SK-N-SH (cell line): ENCODE measurements around the gene NLRP9. TPM values are rescaled to one million over a fixed set of nuclear protein-coding genes. Genes with fewer than 3 reads are reported as not detected.

Source experiments
- CTCF ChIA-PET: fragments of 300-600, 350-600 bp; formaldehyde crosslinking; extraction: SDS; loops from one replicate; lab custom pipeline; 2021; lab: Yijun Ruan, JAX
- POLR2A ChIA-PET: fragments of 350-600 bp; sonication (Branson Sonifier 250); formaldehyde crosslinking; extraction: SDS; loops from one replicate; lab custom pipeline; 2020; ENCODE audit warnings: antibody characterized with exemption, inconsistent platforms; lab: Yijun Ruan, JAX
- DNase-seq: peaks from one replicate; pipeline ENCODE4 v3.0.0; 2012
- H2AFZ ChIP-seq: fragments of 200-600 bp; sonication (generic); 2 replicates; pipeline ENCODE4 v1.8.1; 2016; ENCODE audit warnings: antibody characterized with exemption, mild to moderate bottlenecking, low read depth
- H3F3A ChIP-seq: fragments of 200-600 bp; sonication (generic); replicated peaks from 2 replicates; pipeline ENCODE3; 2016; ENCODE audit warnings: antibody characterized with exemption, mild to moderate bottlenecking; ENCODE audit not compliant: insufficient read depth
- H3K27ac ChIP-seq, 2 experiments: fragments of 200-500 bp in 1 of 2; fragments of 200-600 bp in 1 of 2; sonication (Bioruptor generic) in 1 of 2; sonication (generic), shearing (Covaris generic) in 1 of 2; 2 replicates each; pipeline versions ENCODE4 v1.5.1 to v1.6.1; 2014 to 2016; ENCODE audit warnings: low read depth in 2 of 2, inconsistent platforms in 1 of 2, low read length in 1 of 2, mild to moderate bottlenecking in 1 of 2, mixed read lengths in 1 of 2
- H3K27me3 ChIP-seq: fragments of 200-600 bp; sonication (generic), shearing (Covaris generic); 2 replicates; pipeline ENCODE4 v1.6.1; 2016; ENCODE audit warnings: mixed run types; ENCODE audit not compliant: insufficient read depth
- H3K36me3 ChIP-seq, 2 experiments: fragments of 200-500 bp in 1 of 2; fragments of 200-600 bp in 1 of 2; sonication (Bioruptor generic) in 1 of 2; sonication (generic) in 1 of 2; replicated peaks in 1 of 2; 2 replicates each; pipeline versions ENCODE3 to v1.5.1; 2014 to 2016; ENCODE audit warnings: low read length in 1 of 2, mild to moderate bottlenecking in 1 of 2; ENCODE audit not compliant: insufficient read depth in 2 of 2, control insufficient read depth in 1 of 2
- H3K4me1 ChIP-seq, 2 experiments: fragments of 200-500 bp in 1 of 2; fragments of 200-600 bp in 1 of 2; sonication (Bioruptor generic) in 1 of 2; sonication (generic), shearing (Covaris generic) in 1 of 2; 2 replicates each; pipeline versions ENCODE4 v1.5.1 to v1.6.1; 2014 to 2016; ENCODE audit warnings: low read depth in 1 of 2, low read length in 1 of 2, mixed run types in 1 of 2; ENCODE audit not compliant: insufficient read depth in 2 of 2, control insufficient read depth in 1 of 2
- H3K4me2 ChIP-seq: fragments of 200-600 bp; sonication (generic), shearing (Covaris generic); 2 replicates; pipeline ENCODE4 v1.6.1; 2017; ENCODE audit warnings: mixed run types
- H3K4me3 ChIP-seq, 2 experiments: fragments of 200-500 bp in 1 of 2; fragments of 200-600 bp in 1 of 2; sonication (Bioruptor generic) in 1 of 2; sonication (generic), shearing (Covaris generic) in 1 of 2; 2 replicates each; pipeline versions ENCODE4 v1.5.1 to v1.8.1; 2014 to 2016; ENCODE audit warnings: low read depth in 2 of 2, inconsistent platforms in 1 of 2, low read length in 1 of 2, mild to moderate bottlenecking in 1 of 2, mixed read lengths in 1 of 2, moderate library complexity in 1 of 2
- H3K79me2 ChIP-seq: fragments of 200-600 bp; sonication (generic); 2 replicates; pipeline ENCODE4 v1.8.1; 2017; ENCODE audit warnings: mild to moderate bottlenecking; ENCODE audit not compliant: insufficient read depth
- H3K9ac ChIP-seq: fragments of 200-600 bp; sonication (generic); 2 replicates; pipeline ENCODE4 v1.6.1; 2017; ENCODE audit warnings: mixed run types
- H3K9me2 ChIP-seq: fragments of 200-600 bp; sonication (generic); 2 replicates; pipeline ENCODE4 v1.6.1; 2017; ENCODE audit warnings: mixed run types
- H3K9me3 ChIP-seq: fragments of 200-600 bp; sonication (generic); 2 replicates; pipeline ENCODE4 v1.6.1; 2017; ENCODE audit warnings: mixed run types, mild to moderate bottlenecking, moderate library complexity
- H4K20me1 ChIP-seq: fragments of 200-600 bp; sonication (generic); 2 replicates; pipeline ENCODE4 v1.6.1; 2017; ENCODE audit warnings: mild to moderate bottlenecking, mixed run types; ENCODE audit not compliant: insufficient read depth
- ELF1 ChIP-seq: IDR thresholded peaks from 2 replicates; pipeline ENCODE4 v1.4.0; 2012
- EP300 ChIP-seq, 2 experiments: IDR thresholded peaks; 2 replicates each; pipeline versions ENCODE4 v1.4.0 to v1.6.1; 2012; ENCODE audit warnings: borderline replicate concordance in 1 of 2, low read depth in 1 of 2, low read length in 1 of 2
- EZH2phosphoT487 ChIP-seq: fragments of 200-600 bp; sonication (generic); IDR thresholded peaks from 2 replicates; pipeline ENCODE4 v1.6.1; 2017; ENCODE audit warnings: low read depth, mixed run types, mild to moderate bottlenecking, antibody characterized with exemption, moderate library complexity, borderline replicate concordance
- FOXM1 ChIP-seq: IDR thresholded peaks from 2 replicates; pipeline ENCODE4 v1.4.0; 2012; ENCODE audit warnings: low read depth, mild to moderate bottlenecking
- JUND ChIP-seq: IDR thresholded peaks from 2 replicates; pipeline ENCODE4 v1.4.0; 2012
- MEF2A ChIP-seq: IDR thresholded peaks from 2 replicates; pipeline ENCODE4 v1.4.0; 2012; ENCODE audit warnings: low read depth, borderline replicate concordance
- MXI1 ChIP-seq: IDR thresholded peaks from 2 replicates; pipeline ENCODE4 v1.6.1; 2012; ENCODE audit warnings: mild to moderate bottlenecking, low read depth, low read length, improper control_type of control experiment
- NRF1 ChIP-seq: IDR thresholded peaks from 2 replicates; pipeline ENCODE4 v1.6.1; 2012; ENCODE audit warnings: low read depth, mild to moderate bottlenecking, low read length
- POLR2AphosphoS5 ChIP-seq: IDR thresholded peaks from 2 replicates; pipeline ENCODE4 v1.6.1; 2012; ENCODE audit warnings: low read depth, low read length
- RAD21 ChIP-seq: IDR thresholded peaks from 2 replicates; pipeline ENCODE4 v1.6.1; 2012; ENCODE audit warnings: mild to moderate bottlenecking, low read length
- RCOR1 ChIP-seq: fragments of 150-350 bp; IDR thresholded peaks from 2 replicates; pipeline ENCODE4 v1.6.1; 2017; ENCODE audit warnings: antibody characterized with exemption, low read length
- RFX5 ChIP-seq: IDR thresholded peaks from 2 replicates; pipeline ENCODE4 v1.6.1; 2012; ENCODE audit warnings: mild to moderate bottlenecking, improper control_type of control experiment, low read length
- SIN3A ChIP-seq: IDR thresholded peaks from 2 replicates; pipeline ENCODE4 v1.6.1; 2012; ENCODE audit warnings: low read depth, mild to moderate bottlenecking, low read length, moderate library complexity, borderline replicate concordance
- TAF1 ChIP-seq: IDR thresholded peaks from 2 replicates; pipeline ENCODE4 v1.6.1; 2012; ENCODE audit warnings: low read depth, mild to moderate bottlenecking, low read length, moderate library complexity, borderline replicate concordance
- TCF12 ChIP-seq: IDR thresholded peaks from 2 replicates; pipeline ENCODE4 v1.4.0; 2012
- TEAD4 ChIP-seq: IDR thresholded peaks from 2 replicates; pipeline ENCODE4 v1.4.0; 2012; ENCODE audit warnings: mild to moderate bottlenecking, borderline replicate concordance; ENCODE audit not compliant: insufficient read depth
- WGBS: methylation state at CpG from one replicate; pipeline ENCODE4 v1.1.6; 2017; ENCODE audit warnings: low lambda C conversion rate; 5-methylcytosine and 5-hydroxymethylcytosine counted together
- polyA plus RNA-seq, 3 experiments: library from polyadenylated mRNA; depleted of rRNA; stranded (reverse); fragments of >200 nt; gene quantifications; 2 replicates each; pipeline ENCODE4 v1.2.3, GENCODE V29; 2012
- TF ChIP-seq, protein P1 (sequence below): IDR thresholded peaks from 2 replicates; pipeline ENCODE4 v1.4.0; 2012; ENCODE audit warnings: low read depth, borderline replicate concordance
- TF ChIP-seq, protein P2 (sequence below): IDR thresholded peaks from 2 replicates; pipeline ENCODE4 v1.6.1; 2012; ENCODE audit warnings: mild to moderate bottlenecking, low read depth, low read length, moderate library complexity

NLRP9 gene
- polyA plus RNA-seq, 1 of the 3 experiments (the other 2 are of a cell fraction) = not detected

DNA sequence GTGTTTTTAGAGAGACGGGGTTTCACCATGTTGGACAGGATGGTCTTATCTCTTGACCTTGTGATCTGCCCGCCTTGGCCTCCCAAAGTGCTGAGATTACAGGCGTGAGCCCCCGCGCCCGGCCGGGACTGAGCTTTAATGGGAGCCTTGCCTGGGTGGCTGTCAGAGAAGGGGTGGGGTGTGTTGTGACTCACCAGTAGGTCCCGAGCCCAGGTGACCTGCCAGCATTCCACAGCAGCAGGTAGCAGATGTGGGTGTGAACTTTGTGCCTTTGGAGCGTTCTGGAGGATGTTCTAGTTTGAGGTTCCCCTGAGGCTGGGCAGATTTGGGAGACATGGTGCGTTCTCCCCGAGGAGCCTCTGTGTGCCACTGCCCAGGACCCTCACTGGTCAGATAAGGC, 70.2 kb downstream of the NLRP9 start (continued):
- no peak for TF ChIP-seq NRF1
- no peak for TF ChIP-seq JUND
- TF ChIP-seq SIN3A = no peak
- no peak for TF ChIP-seq EZH2phosphoT487
- TF ChIP-seq RCOR1 = no peak
- TF ChIP-seq RFX5 = no peak
- TF ChIP-seq EP300 (IDR thresholded peaks at IDR 0.05; ENCODE audit: borderline replicate concordance in 1 of 2, low read depth in 1 of 2, low read length in 1 of 2) = no peak
- TF ChIP-seq RAD21 = no peak
- no peak for TF ChIP-seq TEAD4
- TF ChIP-seq MEF2A = no peak

DNA sequence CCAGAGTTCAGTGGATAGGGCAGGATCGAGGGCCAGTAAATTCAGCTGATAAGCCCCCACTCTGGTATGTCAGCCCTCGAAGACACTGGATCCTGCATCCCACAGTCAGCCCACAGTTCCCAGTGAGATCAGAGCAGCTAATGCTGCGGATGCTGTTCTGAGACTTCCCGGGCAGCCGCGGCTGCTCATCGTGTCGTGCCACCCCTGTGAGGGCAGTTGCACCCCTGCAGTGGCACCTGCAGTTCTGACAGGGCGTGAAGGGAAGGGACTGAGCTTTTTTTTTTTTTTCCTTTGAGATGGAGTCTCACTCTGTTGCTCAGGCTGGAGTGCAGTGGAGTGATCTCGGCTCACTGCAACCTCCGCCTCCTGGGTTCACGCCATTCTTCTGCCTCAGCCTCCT, 70.7 kb downstream of the NLRP9 start:
- H2AFZ ChIP-seq = no peak overlapping the region
- H3K9ac ChIP-seq = no peak overlapping the region
- H3K4me1 ChIP-seq = peaks cover 0 to 3% of the 10 kb centered on the region in 2 experiments; a peak in 2 of 4 replicates
- CTCF ChIA-PET = interaction anchor here (1.3 kb wide), 1 partner anchor 13 kb away, joined by 3 read pairs; the partner anchor contains the start of gene U2AF2
- H3K27me3 ChIP-seq = no peaks in the 10 kb centered on the region
- no peak overlapping the region for H3K4me3 ChIP-seq
- peaks cover 89% of the 10 kb centered on the region for H3K79me2 ChIP-seq
- H3K36me3 ChIP-seq = peaks cover 27 to 69% of the 10 kb centered on the region in 2 experiments
- POLR2A ChIA-PET = no interaction called here
- peaks cover 21% of the 10 kb centered on the region for H3F3A ChIP-seq
- H3K9me3 ChIP-seq = no peaks in the 10 kb centered on the region
- no peak overlapping the region for H3K27ac ChIP-seq
- H3K9me2 ChIP-seq = no peaks in the 10 kb centered on the region
- TF ChIP-seq TCF12 = no peak
- no peak for TF ChIP-seq POLR2AphosphoS5
- no peak for TF ChIP-seq MXI1
- no peak for TF ChIP-seq FOXM1
- TF ChIP-seq EZH2phosphoT487 = no peak
- TF ChIP-seq MEF2A = no peak
- TF ChIP-seq TAF1 = no peak
- no peak for TF ChIP-seq ELF1
- TF ChIP-seq, protein P1, sequence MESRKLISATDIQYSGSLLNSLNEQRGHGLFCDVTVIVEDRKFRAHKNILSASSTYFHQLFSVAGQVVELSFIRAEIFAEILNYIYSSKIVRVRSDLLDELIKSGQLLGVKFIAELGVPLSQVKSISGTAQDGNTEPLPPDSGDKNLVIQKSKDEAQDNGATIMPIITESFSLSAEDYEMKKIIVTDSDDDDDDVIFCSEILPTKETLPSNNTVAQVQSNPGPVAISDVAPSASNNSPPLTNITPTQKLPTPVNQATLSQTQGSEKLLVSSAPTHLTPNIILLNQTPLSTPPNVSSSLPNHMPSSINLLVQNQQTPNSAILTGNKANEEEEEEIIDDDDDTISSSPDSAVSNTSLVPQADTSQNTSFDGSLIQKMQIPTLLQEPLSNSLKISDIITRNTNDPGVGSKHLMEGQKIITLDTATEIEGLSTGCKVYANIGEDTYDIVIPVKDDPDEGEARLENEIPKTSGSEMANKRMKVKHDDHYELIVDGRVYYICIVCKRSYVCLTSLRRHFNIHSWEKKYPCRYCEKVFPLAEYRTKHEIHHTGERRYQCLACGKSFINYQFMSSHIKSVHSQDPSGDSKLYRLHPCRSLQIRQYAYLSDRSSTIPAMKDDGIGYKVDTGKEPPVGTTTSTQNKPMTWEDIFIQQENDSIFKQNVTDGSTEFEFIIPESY = no peak
- TF ChIP-seq, protein P2, sequence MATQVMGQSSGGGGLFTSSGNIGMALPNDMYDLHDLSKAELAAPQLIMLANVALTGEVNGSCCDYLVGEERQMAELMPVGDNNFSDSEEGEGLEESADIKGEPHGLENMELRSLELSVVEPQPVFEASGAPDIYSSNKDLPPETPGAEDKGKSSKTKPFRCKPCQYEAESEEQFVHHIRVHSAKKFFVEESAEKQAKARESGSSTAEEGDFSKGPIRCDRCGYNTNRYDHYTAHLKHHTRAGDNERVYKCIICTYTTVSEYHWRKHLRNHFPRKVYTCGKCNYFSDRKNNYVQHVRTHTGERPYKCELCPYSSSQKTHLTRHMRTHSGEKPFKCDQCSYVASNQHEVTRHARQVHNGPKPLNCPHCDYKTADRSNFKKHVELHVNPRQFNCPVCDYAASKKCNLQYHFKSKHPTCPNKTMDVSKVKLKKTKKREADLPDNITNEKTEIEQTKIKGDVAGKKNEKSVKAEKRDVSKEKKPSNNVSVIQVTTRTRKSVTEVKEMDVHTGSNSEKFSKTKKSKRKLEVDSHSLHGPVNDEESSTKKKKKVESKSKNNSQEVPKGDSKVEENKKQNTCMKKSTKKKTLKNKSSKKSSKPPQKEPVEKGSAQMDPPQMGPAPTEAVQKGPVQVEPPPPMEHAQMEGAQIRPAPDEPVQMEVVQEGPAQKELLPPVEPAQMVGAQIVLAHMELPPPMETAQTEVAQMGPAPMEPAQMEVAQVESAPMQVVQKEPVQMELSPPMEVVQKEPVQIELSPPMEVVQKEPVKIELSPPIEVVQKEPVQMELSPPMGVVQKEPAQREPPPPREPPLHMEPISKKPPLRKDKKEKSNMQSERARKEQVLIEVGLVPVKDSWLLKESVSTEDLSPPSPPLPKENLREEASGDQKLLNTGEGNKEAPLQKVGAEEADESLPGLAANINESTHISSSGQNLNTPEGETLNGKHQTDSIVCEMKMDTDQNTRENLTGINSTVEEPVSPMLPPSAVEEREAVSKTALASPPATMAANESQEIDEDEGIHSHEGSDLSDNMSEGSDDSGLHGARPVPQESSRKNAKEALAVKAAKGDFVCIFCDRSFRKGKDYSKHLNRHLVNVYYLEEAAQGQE = no peak
- DNase-seq = no peak
- no peak overlapping the region for H3K4me2 ChIP-seq
- H4K20me1 ChIP-seq = peaks cover 96% of the 10 kb centered on the region
- 95% methylated on average over 12 of the region's 12 CpGs for WGBS
